ENCODE data around the gene THRAP3. TPM values are rescaled to one million over a fixed set of nuclear protein-coding genes. Genes with fewer than 3 reads are reported as not detected.
"Not testable (repeated sequence)": the region's sequence is repeated elsewhere in the genome, so short reads cannot be mapped to it uniquely, and the experiment has no call there.

THRAP3 gene
- total RNA-seq, 1 donor, result 127 TPM

- H3K79me2 ChIP-seq (ENCODE audit: insufficient read depth, low read length), result peaks cover 35% of the 10 kb centered on the region
Measured at GRCh38 chr1:36179220-36179600, 45.0 kb upstream of the THRAP3 start.

GRCh38 chr1:36182734-36183133, 41.5 kb upstream of the THRAP3 start:
- peak; percentile 3 for DNase-seq (ENCODE audit: insufficient read length, low spot score, missing footprints)
- H3K4me3 ChIP-seq (ENCODE audit: insufficient read depth, low read length), result no peak overlapping the region
- H3K79me2 ChIP-seq (ENCODE audit: insufficient read depth, low read length), result peaks cover 5% of the 10 kb centered on the region
- H3K27ac ChIP-seq (ENCODE audit: low read depth, low read length), result peak overlapping the region; percentile 23
- peaks cover 43% of the 10 kb centered on the region for H3K36me3 ChIP-seq (ENCODE audit: insufficient read depth, low read length)
- peaks cover 8% of the 10 kb centered on the region for H4K20me1 ChIP-seq (ENCODE audit: insufficient read depth, low read length)
- H2AFZ ChIP-seq (ENCODE audit: low read length), result no peak overlapping the region
- TF ChIP-seq, protein P1, sequence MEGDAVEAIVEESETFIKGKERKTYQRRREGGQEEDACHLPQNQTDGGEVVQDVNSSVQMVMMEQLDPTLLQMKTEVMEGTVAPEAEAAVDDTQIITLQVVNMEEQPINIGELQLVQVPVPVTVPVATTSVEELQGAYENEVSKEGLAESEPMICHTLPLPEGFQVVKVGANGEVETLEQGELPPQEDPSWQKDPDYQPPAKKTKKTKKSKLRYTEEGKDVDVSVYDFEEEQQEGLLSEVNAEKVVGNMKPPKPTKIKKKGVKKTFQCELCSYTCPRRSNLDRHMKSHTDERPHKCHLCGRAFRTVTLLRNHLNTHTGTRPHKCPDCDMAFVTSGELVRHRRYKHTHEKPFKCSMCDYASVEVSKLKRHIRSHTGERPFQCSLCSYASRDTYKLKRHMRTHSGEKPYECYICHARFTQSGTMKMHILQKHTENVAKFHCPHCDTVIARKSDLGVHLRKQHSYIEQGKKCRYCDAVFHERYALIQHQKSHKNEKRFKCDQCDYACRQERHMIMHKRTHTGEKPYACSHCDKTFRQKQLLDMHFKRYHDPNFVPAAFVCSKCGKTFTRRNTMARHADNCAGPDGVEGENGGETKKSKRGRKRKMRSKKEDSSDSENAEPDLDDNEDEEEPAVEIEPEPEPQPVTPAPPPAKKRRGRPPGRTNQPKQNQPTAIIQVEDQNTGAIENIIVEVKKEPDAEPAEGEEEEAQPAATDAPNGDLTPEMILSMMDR (IDR thresholded peaks at IDR 0.05; ENCODE audit: extremely low read depth, low read depth, low read length), result no peak
- no peak overlapping the region for H3K4me2 ChIP-seq (ENCODE audit: insufficient read depth, low read length)
- no peaks in the 10 kb centered on the region for H3K27me3 ChIP-seq (ENCODE audit: insufficient read depth, low read length)
- H3K4me1 ChIP-seq (ENCODE audit: insufficient read depth, low read length), result peaks cover 5% of the 10 kb centered on the region
- H3K9me3 ChIP-seq (ENCODE audit: low read depth, low read length), result no peaks in the 10 kb centered on the region

More at GRCh38 chr1:36179220-36179600, 45.0 kb upstream of the THRAP3 start:
- Histone ChIP-seq H3K36me3 (ENCODE audit: insufficient read depth, low read length) (peaks cover 72% of the 10 kb centered on the region), H3K4me1 (ENCODE audit: insufficient read depth, low read length) (no peaks in the 10 kb centered on the region), H3K9me3 (ENCODE audit: low read depth, low read length) (no peaks in the 10 kb centered on the region), H3K27me3 (ENCODE audit: insufficient read depth, low read length) (no peaks in the 10 kb centered on the region), H2AFZ (ENCODE audit: low read length) (no peak overlapping the region), H3K27ac (ENCODE audit: low read depth, low read length) (no peak overlapping the region), H4K20me1 (ENCODE audit: insufficient read depth, low read length) (peaks cover 24% of the 10 kb centered on the region), H3K4me2 (ENCODE audit: insufficient read depth, low read length) (no peak overlapping the region), H3K4me3 (ENCODE audit: insufficient read depth, low read length) (no peak overlapping the region)
- TF ChIP-seq, protein P1 (IDR thresholded peaks at IDR 0.05; ENCODE audit: extremely low read depth, low read depth, low read length), result no peak
- peak; percentile 31 for DNase-seq (ENCODE audit: insufficient read length, low spot score, missing footprints)

DNA sequence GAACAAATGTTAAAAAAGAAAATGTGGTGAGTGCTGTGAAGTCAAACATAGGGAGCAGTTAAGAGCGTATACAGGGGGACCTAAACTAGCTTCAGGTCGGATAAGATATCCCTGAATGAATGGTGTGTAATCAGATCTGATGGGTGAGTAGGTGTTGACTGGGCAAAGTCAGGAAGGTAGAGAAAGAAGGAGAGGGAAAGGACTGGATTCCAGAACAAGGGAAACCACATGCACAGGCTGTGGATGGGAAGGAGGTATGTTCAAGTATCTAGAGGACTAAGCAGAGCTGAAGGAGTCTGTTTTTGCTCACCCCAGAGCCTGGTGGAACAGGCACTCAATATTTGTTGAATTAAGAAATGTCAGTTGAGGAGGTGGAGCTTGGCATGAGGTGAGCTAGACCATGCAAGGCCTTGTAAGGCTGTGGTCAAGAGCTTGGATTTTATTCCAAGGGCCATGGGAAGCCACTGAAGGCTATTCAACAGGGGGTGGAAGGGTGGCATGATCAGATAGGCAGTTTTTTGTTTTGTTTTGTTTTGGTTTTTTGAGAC, 40.9 kb upstream of the THRAP3 start:
- H3K27ac ChIP-seq (ENCODE audit: low read depth, low read length), result peak overlapping the region; percentile 23
- no peaks in the 10 kb centered on the region for H3K27me3 ChIP-seq (ENCODE audit: insufficient read depth, low read length)
- H3K4me2 ChIP-seq (ENCODE audit: insufficient read depth, low read length), result no peak overlapping the region
- H3K9me3 ChIP-seq (ENCODE audit: low read depth, low read length), result no peaks in the 10 kb centered on the region
- peaks cover 9% of the 10 kb centered on the region for H3K4me1 ChIP-seq (ENCODE audit: insufficient read depth, low read length)
- H4K20me1 ChIP-seq (ENCODE audit: insufficient read depth, low read length), result peaks cover 8% of the 10 kb centered on the region
- H3K79me2 ChIP-seq (ENCODE audit: insufficient read depth, low read length), result peaks cover 3% of the 10 kb centered on the region
- no peak overlapping the region for H3K4me3 ChIP-seq (ENCODE audit: insufficient read depth, low read length)
- TF ChIP-seq, protein P1 (IDR thresholded peaks at IDR 0.05; ENCODE audit: extremely low read depth, low read depth, low read length), result no peak
- peak; percentile 73 for DNase-seq (ENCODE audit: insufficient read length, low spot score, missing footprints)
- no peak overlapping the region for H2AFZ ChIP-seq (ENCODE audit: low read length)
- H3K36me3 ChIP-seq (ENCODE audit: insufficient read depth, low read length), result peaks cover 43% of the 10 kb centered on the region

- H4K20me1 ChIP-seq (ENCODE audit: insufficient read depth, low read length), result no peaks in the 10 kb centered on the region
- H3K4me3 ChIP-seq (ENCODE audit: insufficient read depth, low read length), result no peak overlapping the region
- peak overlapping the region; percentile 58 for H2AFZ ChIP-seq (ENCODE audit: low read length)
- peaks cover 7% of the 10 kb centered on the region for H3K36me3 ChIP-seq (ENCODE audit: insufficient read depth, low read length)
- TF ChIP-seq, protein P1 (IDR thresholded peaks at IDR 0.05; ENCODE audit: extremely low read depth, low read depth, low read length), result peak; percentile 91
- peak overlapping the region; percentile 37 for H3K4me2 ChIP-seq (ENCODE audit: insufficient read depth, low read length)
- peaks cover 9% of the 10 kb centered on the region for H3K4me1 ChIP-seq (ENCODE audit: insufficient read depth, low read length)
- DNase-seq (ENCODE audit: insufficient read length, low spot score, missing footprints), result peak; percentile 97
- no peaks in the 10 kb centered on the region for H3K79me2 ChIP-seq (ENCODE audit: insufficient read depth, low read length)
- H3K27ac ChIP-seq (ENCODE audit: low read depth, low read length), result peak overlapping the region; percentile 63
- no peaks in the 10 kb centered on the region for H3K27me3 ChIP-seq (ENCODE audit: insufficient read depth, low read length)
- no peaks in the 10 kb centered on the region for H3K9me3 ChIP-seq (ENCODE audit: low read depth, low read length)
Measured at GRCh38 chr1:36187800-36188593, 36.2 kb upstream of the THRAP3 start.

DNA sequence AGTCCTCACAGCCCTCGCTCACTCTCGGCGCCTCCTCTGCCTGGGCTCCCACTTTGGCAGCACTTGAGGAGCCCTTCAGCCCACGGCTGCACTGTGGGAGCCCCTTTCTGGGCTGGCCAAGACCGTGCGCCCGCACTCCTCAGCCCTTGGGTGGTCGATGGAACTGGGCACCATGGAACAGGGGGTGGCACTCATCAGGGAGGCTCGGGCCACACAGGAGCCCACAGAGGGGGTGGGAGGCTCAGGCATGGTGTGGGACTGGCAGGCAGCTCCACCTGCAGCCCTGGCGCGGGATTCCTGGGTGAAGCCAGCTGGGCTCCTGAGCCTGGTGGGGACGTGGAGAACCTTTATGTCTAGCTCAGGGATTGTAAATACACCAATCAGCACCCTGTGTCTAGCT, 27.4 kb upstream of the THRAP3 start:
- H2AFZ ChIP-seq (ENCODE audit: low read length); H3K9me3 ChIP-seq (ENCODE audit: low read depth, low read length); H3K4me1 ChIP-seq (ENCODE audit: insufficient read depth, low read length); H4K20me1 ChIP-seq (ENCODE audit: insufficient read depth, low read length); H3K36me3 ChIP-seq (ENCODE audit: insufficient read depth, low read length); DNase-seq (ENCODE audit: insufficient read length, low spot score, missing footprints); H3K27ac ChIP-seq (ENCODE audit: low read depth, low read length); H3K4me3 ChIP-seq (ENCODE audit: insufficient read depth, low read length); H3K27me3 ChIP-seq (ENCODE audit: insufficient read depth, low read length); H3K4me2 ChIP-seq (ENCODE audit: insufficient read depth, low read length); H3K79me2 ChIP-seq (ENCODE audit: insufficient read depth, low read length): not testable (repeated sequence)
